Osteoblast (primary cell): ENCODE data around the gene LCE4A. TPM values are rescaled to one million over a fixed set of nuclear protein-coding genes. Genes with fewer than 3 reads are reported as not detected.
"Not testable (repeated sequence)": the region's sequence is repeated elsewhere in the genome, so short reads cannot be mapped to it uniquely, and the experiment has no call there.

Experiments
- DNase-seq: peaks from one replicate; pipeline ENCODE4 v3.0.0; 2011; ENCODE audit warnings: low spot score, mixed read lengths; ENCODE audit not compliant: insufficient read length; ENCODE audit errors: missing footprints
- H2AFZ ChIP-seq: 2 replicates; pipeline ENCODE4 v1.6.0; 2011; ENCODE audit warnings: mild to moderate bottlenecking, low read length
- H3K27ac ChIP-seq: 2 replicates; pipeline ENCODE4 v1.5.1; 2011; ENCODE audit warnings: mild to moderate bottlenecking, low read depth, low read length, moderate library complexity
- H3K27me3 ChIP-seq: 2 replicates; pipeline ENCODE4 v1.6.0; 2012; ENCODE audit warnings: mild to moderate bottlenecking, control low read depth, inconsistent platforms, low read length, moderate library complexity; ENCODE audit not compliant: insufficient read depth
- H3K36me3 ChIP-seq: 2 replicates; pipeline ENCODE4 v1.5.1; 2011; ENCODE audit warnings: mild to moderate bottlenecking, low read length, control low read depth, moderate library complexity; ENCODE audit not compliant: insufficient read depth
- H3K4me1 ChIP-seq: 2 replicates; pipeline ENCODE4 v1.5.1; 2011; ENCODE audit warnings: mild to moderate bottlenecking, low read length, control low read depth, moderate library complexity; ENCODE audit not compliant: insufficient read depth
- H3K4me2 ChIP-seq: 2 replicates; pipeline ENCODE4 v1.6.0; 2011; ENCODE audit warnings: mild to moderate bottlenecking, low read length; ENCODE audit not compliant: insufficient read depth
- H3K4me3 ChIP-seq: fragments of 200-600 bp; sonication (generic); 3 replicates; pipeline ENCODE4 v1.5.1; 2012; ENCODE audit warnings: mild to moderate bottlenecking, low read length, inconsistent platforms; ENCODE audit not compliant: insufficient read depth
- H3K79me2 ChIP-seq: 2 replicates; pipeline ENCODE4 v1.6.0; 2012; ENCODE audit warnings: mild to moderate bottlenecking, low read length, control low read depth, inconsistent platforms; ENCODE audit not compliant: insufficient read depth
- H3K9me3 ChIP-seq: 2 replicates; pipeline ENCODE4 v1.5.1; 2011; ENCODE audit warnings: low read depth, low read length, control low read depth
- H4K20me1 ChIP-seq: 2 replicates; pipeline ENCODE4 v1.6.0; 2012; ENCODE audit warnings: mild to moderate bottlenecking, low read length, control low read depth; ENCODE audit not compliant: insufficient read depth
- total RNA-seq: library from RNA; depleted of rRNA; stranded (reverse); fragments of >200 nt; gene quantifications from 2 replicates; pipeline ENCODE4 v1.2.3, GENCODE V29; 2012
- TF ChIP-seq, protein P1 (sequence below): IDR thresholded peaks from 2 replicates; pipeline ENCODE4 v1.5.1; 2011; ENCODE audit warnings: mild to moderate bottlenecking, low read depth, low read length, moderate library complexity; ENCODE audit errors: extremely low read depth

LCE4A gene, protein sequence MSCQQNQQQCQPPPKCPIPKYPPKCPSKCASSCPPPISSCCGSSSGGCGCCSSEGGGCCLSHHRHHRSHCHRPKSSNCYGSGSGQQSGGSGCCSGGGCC
- total RNA-seq: not detected in 2 replicates

DNA sequence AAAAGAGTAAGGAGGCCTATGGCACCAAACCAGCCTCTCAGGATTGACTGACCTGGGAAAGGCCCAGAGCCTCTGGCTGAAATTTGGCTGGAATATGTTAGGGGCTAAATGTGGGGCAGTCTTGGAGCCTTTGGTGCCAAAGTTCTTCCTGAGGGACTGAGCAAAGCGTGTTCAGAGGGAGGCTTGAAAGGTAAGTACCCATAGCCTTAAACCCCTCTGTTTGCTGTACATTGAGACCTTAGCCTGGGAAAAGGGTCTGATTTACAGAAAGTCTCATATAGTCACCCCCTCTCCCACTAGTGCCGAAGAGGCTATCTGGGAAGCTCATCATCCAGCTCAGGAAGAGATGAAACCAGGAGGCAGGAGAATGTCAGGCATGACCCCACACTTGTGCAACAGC is at the start of gene LCE4A:
TSS of gene LCE4A (plus strand) at position 301 of the 400 bp plus-strand sequence. CDS start 916 bp downstream, outside the sequence.
- Histone ChIP-seq H4K20me1 (no peaks in the 10 kb centered on the region), H3K4me2 (no peak within 1 kb of the TSS), H3K4me3 (no peak within 1 kb of the TSS), H3K27ac (no peak within 1 kb of the TSS), H3K27me3 (no peaks in the 10 kb centered on the region), H3K79me2 (no peaks in the 10 kb centered on the region), H2AFZ (no peak within 1 kb of the TSS), H3K4me1 (no peaks in the 10 kb centered on the region), H3K36me3 (no peaks in the 10 kb centered on the region), H3K9me3 (no peaks in the 10 kb centered on the region)
- TF ChIP-seq, protein P1, sequence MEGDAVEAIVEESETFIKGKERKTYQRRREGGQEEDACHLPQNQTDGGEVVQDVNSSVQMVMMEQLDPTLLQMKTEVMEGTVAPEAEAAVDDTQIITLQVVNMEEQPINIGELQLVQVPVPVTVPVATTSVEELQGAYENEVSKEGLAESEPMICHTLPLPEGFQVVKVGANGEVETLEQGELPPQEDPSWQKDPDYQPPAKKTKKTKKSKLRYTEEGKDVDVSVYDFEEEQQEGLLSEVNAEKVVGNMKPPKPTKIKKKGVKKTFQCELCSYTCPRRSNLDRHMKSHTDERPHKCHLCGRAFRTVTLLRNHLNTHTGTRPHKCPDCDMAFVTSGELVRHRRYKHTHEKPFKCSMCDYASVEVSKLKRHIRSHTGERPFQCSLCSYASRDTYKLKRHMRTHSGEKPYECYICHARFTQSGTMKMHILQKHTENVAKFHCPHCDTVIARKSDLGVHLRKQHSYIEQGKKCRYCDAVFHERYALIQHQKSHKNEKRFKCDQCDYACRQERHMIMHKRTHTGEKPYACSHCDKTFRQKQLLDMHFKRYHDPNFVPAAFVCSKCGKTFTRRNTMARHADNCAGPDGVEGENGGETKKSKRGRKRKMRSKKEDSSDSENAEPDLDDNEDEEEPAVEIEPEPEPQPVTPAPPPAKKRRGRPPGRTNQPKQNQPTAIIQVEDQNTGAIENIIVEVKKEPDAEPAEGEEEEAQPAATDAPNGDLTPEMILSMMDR: no peak
- DNase-seq: no peak

DNA sequence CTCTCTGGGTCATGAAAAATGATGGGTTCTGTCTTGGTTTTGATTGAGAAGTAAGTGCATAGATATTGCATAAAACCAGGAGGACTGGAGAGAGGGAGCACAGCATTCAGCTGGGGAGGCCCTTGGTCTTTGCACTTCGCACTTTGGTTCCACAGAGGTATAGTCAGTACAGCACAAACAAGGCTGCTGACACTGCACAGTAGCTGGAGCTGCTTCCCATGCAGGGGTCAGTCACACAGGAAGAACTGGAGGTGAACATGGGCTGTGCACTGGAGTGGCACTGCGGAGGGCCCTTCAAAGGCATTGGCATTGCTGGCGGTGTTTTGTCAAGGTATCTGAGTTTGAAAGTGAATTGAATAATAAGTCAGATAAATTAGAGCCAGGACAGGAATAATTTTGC is 49.3 kb upstream of the LCE4A start:
- Histone ChIP-seq H3K27ac (no peak overlapping the region), H3K27me3 (no peaks in the 10 kb centered on the region), H3K4me2 (no peak overlapping the region), H2AFZ (no peak overlapping the region), H3K4me3 (no peak overlapping the region), H3K79me2 (no peaks in the 10 kb centered on the region), H3K4me1 (no peaks in the 10 kb centered on the region), H4K20me1 (no peaks in the 10 kb centered on the region), H3K36me3 (no peaks in the 10 kb centered on the region), H3K9me3 (no peaks in the 10 kb centered on the region)
- no peak for DNase-seq
- TF ChIP-seq, protein P1: no peak

DNA sequence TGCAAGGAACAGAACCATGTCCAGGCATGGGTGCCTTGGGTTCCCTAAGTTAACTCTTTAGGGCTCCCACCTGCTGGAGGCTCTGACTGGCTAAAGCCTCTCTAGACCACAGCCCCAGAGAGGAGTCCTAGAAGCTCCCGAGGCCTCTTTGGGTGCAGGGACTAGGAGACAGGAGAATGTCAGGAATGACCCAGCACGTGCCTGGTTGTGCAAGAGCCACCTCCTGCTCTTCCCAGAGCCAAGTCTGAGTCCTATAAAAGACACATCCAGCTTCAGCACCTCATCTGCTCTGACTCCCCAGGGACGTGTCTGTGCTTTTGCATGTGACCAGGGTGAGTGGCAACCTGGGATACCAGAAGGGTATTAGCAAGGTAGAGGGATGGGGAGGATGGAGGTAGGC is 44.9 kb upstream of the LCE4A start, which contains the start of gene LCE2D:
TSS of gene LCE2D (plus strand) at position 283 of the 400 bp plus-strand sequence. CDS start 726 bp downstream, outside the sequence.
- H3K27me3 ChIP-seq: no peaks in the 10 kb centered on the region
- H3K9me3 ChIP-seq: no peaks in the 10 kb centered on the region
- no peak for DNase-seq
- no peak within 1 kb of the TSS for H3K4me2 ChIP-seq
- H2AFZ ChIP-seq: no peak within 1 kb of the TSS
- no peak within 1 kb of the TSS for H3K4me3 ChIP-seq
- TF ChIP-seq, protein P1: no peak
- H4K20me1 ChIP-seq: no peaks in the 10 kb centered on the region
- no peaks in the 10 kb centered on the region for H3K36me3 ChIP-seq
- H3K79me2 ChIP-seq: no peaks in the 10 kb centered on the region
- H3K27ac ChIP-seq: no peak within 1 kb of the TSS
- H3K4me1 ChIP-seq: no peaks in the 10 kb centered on the region

DNA sequence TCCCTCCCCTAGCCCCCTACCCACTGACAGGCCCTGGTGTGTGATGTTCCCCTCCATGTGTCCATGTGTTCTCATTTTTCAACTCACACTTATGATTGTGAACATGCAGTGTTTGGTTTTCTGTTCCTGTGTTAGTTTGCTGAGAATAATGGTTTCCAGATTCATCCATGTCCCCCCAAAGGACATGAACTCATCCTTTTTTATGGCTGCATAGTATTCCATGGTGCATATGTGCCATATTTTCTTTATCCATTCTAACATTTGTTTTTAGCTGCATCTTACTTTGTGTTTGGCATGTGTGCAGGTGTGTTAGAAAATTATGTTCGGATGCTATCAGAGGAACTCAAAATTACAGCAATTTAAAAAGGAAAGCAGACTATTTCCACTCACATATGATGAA is 41.8 kb upstream of the LCE4A start:
- H4K20me1 ChIP-seq, H3K4me2 ChIP-seq, H3K9me3 ChIP-seq, H3K27me3 ChIP-seq, H3K36me3 ChIP-seq, H3K79me2 ChIP-seq, H3K27ac ChIP-seq, H2AFZ ChIP-seq, H3K4me1 ChIP-seq, DNase-seq, H3K4me3 ChIP-seq: not testable (repeated sequence)
